CD4-positive, alpha-beta T cell treated with Interleukin-17A for 4 hours (primary cell): ENCODE results near the gene SLIT2.

Source experiments
- DNase-seq: peaks from one replicate; pipeline ENCODE4 v3.0.0-alpha.2; 2020; ENCODE audit warnings: mixed read lengths

Gene SLIT2

DNA sequence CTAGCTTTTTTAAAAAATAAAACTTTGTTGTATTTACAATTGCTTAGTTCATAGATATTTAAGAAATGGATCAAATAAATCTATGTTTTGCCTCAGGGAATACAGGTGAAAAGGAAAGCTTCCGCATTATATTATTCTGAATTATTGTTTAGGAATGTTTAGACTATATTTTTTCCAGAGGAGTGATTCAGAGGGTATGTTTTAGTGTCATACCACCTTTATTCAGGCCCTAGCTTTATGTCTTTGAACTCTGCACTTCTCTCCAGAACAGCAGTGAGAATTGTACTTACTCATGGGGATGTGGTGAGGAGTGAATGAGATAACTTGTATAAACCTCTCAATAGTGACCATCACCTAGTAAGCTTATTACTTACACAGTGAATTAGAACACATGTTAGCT, 14.0 kb downstream of the SLIT2 start:
- DNase-seq = no peak

DNA sequence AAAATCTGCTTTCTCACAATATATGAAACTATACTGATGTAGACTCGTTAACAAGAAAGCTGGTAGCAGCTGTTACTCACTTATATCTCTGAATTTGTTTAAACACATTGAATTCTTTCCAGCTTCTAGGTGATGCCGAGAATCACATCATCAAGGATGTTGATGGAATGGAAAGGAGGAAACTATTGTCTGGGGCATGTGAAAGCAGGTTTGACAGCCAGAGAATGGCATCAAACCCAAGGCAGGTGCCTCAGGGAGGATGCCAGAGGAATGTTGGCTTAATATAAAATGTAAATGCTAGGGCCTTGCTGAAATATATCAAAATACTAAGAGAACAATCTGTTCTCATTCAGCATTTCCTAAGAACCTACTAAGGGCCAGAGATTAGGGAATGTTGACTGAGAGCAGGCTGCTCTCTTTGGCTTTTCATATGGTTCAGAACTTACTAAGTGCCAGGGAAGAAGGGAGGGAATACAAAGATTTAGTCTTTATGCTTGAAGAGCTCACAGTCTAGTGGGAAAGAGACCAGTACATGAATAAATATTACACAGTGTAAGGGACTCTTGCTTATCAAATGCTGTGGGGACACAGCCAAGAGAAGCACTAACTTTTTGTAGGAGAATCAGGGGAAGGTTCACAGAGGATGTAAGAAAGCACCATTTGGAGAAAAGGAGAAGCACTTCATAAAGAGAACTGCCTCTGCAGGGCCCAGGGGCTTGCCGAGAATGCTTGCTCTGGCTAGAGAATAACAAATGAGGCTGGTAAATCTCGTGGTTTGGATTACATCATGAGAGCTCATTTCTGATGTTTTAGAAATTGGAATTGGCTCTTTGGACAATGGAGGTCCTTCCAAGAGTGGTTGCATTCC, 14.7 kb downstream of the SLIT2 start:
- no peak for DNase-seq

GRCh38 chr4:20268028-20268427, 16.3 kb downstream of the SLIT2 start:
- DNase-seq = no peak

DNA sequence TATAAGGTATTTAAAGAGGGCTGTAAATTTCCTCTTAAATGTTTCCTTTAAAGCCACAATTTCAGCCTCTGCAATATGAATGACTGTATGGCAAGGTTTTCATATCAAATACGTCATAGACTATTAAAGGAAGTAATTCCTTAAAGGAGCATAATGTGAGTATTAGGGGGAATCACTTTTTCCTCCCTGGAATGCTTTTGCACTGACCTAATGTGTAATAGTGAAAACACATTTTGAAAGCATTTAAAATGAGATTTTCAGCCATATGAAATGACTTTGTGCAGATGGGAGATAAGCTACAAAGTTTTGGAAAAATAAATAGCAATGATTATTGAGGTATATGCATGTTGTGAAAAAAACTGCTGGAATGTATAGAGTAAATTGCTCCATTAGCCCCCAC, 17.6 kb downstream of the SLIT2 start:
- no peak for DNase-seq

- no peak for DNase-seq
Observed at GRCh38 chr4:20271950-20272349, 20.2 kb downstream of the SLIT2 start.

GRCh38 chr4:20272411-20272872, 20.7 kb downstream of the SLIT2 start:
- DNase-seq = no peak

DNA sequence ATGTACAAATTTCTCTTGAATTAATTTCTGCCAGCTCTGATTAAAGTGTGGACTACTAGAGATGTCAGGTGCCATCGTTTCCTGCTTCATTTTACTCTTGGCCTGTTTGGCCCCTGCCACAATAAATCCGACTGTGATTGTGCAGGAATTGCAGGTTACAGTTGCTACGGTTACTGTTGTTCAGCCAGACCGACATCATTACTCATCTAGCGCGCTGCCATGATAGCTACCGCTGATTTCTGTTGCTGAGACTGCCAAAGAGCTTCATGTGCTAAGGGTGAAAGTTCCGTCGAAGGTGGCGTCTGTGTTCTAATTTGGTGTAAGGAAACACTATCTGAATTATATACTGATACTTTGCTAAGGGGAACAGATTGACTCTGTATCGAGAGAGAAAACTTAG, 22.1 kb downstream of the SLIT2 start:
- DNase-seq = no peak

- no peak for DNase-seq
Observed at GRCh38 chr4:20276848-20277247, 25.1 kb downstream of the SLIT2 start.

DNA sequence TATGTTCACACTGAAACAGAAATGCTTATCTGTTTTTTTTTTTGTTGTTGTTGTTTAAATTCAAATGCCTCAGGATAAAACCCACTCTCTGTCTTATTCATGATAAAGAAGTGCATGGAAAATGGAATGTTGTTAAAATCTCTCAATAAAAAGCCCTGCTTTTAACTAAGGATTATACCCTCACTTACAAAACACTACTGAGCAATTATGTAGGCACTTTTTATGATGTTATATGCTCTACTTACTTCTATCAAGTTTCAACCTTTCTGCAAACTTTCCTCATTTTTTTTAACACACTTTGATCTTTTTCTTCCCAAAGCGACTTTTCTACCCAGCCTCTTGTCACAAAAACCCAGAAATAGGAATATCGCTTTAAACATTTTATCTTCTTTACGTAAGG, 26.5 kb downstream of the SLIT2 start:
- DNase-seq = no peak

- DNase-seq = no peak
Observed at GRCh38 chr4:20279381-20279780, 27.7 kb downstream of the SLIT2 start.

GRCh38 chr4:20281453-20281852, 29.7 kb downstream of the SLIT2 start:
- DNase-seq = no peak

DNA sequence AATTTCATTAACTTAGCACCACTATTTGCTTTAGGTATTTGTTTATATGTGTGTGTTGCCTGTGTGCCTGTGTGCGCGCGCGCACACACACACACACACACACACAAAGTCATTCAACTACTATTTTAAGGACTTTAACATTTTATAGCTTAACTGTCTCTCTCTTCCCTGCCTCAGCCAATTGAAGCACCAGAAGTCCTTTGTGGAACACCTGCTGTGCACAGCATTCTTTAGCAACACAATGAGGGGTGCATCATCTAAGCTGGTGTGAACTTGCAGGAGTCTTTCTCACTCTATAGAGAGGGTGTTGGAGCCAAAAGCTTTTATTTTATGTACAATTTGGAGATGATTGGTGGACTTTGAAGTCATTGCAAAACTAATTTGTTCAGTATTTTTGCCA, 31.3 kb downstream of the SLIT2 start:
- DNase-seq = no peak

GRCh38 chr4:20284990-20285389, 33.3 kb downstream of the SLIT2 start:
- no peak for DNase-seq

- no peak for DNase-seq
Observed at GRCh38 chr4:20287246-20287645, 35.5 kb downstream of the SLIT2 start.

GRCh38 chr4:20288047-20288650, 36.4 kb downstream of the SLIT2 start:
- no peak for DNase-seq

- DNase-seq = no peak
Observed at GRCh38 chr4:20288846-20289512, 37.3 kb downstream of the SLIT2 start.

DNA sequence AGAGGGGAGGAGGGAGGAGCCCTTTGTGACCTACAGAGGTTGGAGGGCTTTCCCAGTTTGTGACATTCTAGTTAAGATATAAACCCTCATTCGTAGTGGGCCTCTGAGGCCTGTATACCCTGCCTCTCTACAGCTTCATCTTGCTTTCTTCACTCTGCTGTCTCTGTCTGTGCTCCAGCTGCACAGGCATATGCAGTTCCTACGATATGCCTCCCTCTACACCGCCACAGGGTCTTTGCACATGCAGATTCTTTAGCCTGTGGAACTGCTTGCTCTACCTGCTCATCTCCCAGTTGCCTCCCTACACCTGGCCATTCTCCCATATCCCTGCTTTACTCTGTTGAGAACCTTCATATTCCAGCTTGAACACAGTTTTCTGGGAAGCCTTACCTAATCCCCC, 38.1 kb downstream of the SLIT2 start:
- no peak for DNase-seq

GRCh38 chr4:20292739-20293138, 41.0 kb downstream of the SLIT2 start:
- DNase-seq = no peak

DNA sequence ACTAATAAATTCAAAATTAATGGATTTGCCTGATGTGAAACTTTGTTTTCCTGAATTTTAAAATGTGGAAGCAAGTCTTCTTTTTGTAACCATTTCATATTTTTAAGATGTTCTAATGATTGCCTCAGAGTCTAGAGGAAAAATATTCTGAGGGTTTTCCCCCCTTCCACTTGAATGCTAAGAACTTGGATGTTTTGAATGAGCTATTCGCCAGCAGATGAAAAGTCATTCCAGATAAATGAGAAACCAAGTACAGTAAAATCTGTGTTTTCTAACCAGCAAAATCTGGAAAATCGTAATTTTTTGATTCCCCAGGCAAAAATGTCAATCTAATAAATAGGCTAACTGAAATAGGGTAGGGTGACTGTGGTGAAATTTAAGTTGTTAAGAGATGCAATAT, 45.6 kb downstream of the SLIT2 start:
- no peak for DNase-seq

GRCh38 chr4:20297783-20298182, 46.1 kb downstream of the SLIT2 start:
- DNase-seq = no peak

DNA sequence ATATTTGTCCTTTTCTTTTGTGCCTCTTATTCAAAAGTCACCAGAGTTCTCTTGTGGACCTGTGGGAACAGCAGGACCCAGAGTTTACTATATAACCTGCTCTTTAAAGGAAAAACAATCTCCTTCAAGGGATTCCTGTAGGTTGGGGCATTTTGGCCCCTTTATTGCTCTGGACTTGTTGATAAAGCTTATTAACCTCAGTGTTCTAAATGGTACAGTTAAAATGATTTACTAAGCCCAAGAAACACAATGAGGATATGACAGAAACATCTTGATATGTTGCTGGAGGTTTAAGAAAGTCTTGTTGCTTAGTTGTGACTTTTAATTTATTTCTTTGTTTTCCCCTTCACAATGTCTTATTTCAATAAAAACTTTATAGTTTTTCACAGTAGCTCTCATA, 46.8 kb downstream of the SLIT2 start:
- no peak for DNase-seq

GRCh38 chr4:20298986-20299385, 47.3 kb downstream of the SLIT2 start:
- no peak for DNase-seq

DNA sequence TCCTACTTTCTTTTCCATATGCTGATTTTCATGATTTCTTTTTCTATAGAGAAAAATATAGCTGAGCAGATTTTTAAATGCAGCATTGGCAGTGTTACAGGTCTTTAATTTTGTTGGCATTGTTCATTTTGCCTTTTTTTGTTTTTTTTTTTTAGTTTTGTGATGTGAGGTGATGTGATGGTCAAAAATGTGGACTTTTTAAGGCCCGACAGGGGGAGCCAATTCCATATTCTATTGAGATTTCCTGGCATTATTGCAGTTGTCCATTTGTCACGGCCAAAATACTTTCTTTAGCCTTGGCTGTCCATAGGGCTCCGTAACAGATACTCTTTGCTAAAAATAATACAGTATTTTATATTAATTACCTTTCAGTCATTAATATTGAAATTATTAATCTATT, 47.8 kb downstream of the SLIT2 start:
- no peak for DNase-seq

DNA sequence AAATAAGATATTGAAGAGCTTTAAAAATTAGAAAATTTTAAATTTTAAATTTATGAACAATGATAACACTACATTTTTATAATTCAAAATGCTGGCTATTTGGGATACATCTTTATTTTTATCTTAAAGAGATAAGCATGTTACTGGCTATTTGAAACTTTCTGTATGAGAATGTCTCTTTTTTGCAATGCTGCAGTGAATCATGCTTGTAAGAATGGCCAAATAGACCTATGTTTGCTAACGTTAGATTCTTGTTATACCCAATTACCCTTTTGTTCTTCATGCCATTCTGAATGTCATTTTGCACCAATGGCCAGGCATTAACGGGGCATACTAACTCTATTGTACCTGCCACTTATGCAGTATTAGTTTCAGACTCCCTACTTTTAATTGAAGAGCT, 49.5 kb downstream of the SLIT2 start:
- no peak for DNase-seq
